VCaP (cell line): ENCODE results near the gene C13orf46.

Experiments used
- H3K27ac ChIP-seq: fragments of 450-650 bp; 2 replicates; pipeline ENCODE4 v1.5.1; 2017
- CTCF ChIP-seq: fragments of 450-650 bp; conservative IDR thresholded peaks from 2 replicates; pipeline ENCODE4 v1.5.1; 2017; ENCODE audit warnings: mild to moderate bottlenecking, moderate library complexity

C13orf46 gene

DNA sequence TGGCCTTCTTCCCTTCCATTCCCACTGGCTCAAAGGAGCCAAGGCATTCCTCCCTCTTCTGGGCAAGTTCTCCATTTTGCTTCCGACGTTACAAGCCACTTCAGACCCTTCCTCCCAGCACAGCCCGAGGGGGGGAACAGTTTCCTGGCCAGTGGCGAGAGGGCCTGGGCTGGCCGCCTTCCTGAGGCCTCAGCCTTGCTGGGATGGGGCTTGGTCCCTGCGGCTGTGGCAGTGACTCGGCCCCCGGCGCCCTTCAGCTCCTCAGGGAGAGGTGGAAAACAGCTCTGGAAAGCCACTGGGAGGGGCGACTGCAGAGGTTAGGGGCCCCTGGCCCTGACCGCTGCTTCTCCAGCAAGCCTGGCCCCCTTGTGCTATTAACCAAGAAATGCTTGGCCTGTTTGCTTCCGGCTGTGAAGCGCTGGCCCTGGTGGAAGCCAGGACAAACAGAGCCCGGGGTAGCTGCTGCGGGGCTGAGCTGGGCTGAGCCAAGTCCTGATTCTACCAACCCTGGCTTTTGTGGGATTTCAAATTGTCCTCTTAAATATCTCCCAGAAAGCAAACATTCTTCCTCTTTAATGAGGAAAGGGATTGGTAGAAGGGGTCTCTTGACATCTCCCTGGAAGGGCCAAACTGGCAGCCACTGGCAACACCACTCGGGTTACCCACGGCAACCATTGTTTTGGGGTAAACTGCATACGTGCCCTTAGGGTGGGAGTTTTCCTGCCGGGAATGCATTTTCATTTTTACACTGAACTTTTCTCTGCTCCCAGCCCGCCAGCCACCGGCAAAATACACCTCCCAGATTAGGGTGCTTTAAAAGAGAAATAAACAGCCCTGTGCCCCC, 38.7 kb downstream of the C13orf46 start:
- no peak for TF ChIP-seq CTCF
- H3K27ac ChIP-seq = no peak overlapping the region

DNA sequence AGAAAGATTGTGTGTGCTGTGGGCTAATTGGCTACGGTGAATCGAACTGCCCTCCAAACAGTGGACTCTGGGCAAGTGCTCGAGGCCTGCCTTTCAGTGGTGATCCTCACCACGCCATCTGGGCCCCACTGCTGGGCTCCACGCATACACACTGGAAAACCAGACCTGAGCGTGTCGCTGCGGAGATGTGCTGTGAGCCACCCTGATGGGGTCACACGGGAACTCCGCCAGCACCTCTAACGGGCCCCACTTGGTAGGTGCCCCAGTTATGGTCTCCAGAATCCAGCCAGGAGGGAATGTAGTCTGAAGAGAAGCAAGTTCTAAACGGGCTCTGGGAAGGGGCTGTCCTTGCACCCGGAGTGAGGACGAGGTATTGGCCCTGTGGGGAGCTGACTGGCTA, 39.3 kb downstream of the C13orf46 start:
- no peak overlapping the region for H3K27ac ChIP-seq

GRCh38 chr13:113933901-113934300, 40.0 kb downstream of the C13orf46 start:
- no peak for TF ChIP-seq CTCF
- H3K27ac ChIP-seq = no peak overlapping the region

More for the DNA sequence above, 39.3 kb downstream of the C13orf46 start:
- TF ChIP-seq CTCF = no peak

DNA sequence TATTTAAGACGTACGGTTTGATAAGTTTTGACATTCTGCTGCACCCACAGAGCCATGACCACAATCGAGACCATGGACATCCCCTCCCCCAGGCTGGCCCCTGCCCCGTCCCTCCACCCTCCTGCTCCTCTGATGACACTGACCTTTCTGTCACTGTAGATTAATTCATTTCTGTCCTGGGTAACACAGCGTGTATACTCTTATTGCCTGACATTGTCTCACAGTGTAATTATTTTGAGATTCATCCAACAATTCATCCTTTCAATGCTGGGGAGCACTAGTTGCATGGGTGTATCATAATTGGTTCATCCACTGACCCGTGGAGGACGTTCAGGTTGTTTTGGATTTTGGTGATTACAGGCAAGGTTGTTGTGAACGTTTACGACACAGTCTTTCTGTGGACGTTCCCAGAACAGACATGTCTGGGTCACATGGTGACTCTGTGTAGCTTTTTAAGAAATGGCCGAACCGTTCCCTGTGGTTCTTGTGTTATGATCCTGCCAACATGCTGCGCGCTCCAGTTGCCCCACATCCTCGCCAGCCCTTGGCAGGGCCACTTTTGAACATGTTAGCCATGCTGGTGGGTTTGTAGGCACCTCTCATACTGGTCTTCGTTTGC, 41.9 kb downstream of the C13orf46 start:
- H3K27ac ChIP-seq = no peak overlapping the region
- no peak for TF ChIP-seq CTCF

- TF ChIP-seq CTCF = no peak
- no peak overlapping the region for H3K27ac ChIP-seq
Measured at GRCh38 chr13:113930671-113931637, 42.9 kb downstream of the C13orf46 start.

GRCh38 chr13:113929628-113930615, 44.0 kb downstream of the C13orf46 start:
- no peak for TF ChIP-seq CTCF
- no peak overlapping the region for H3K27ac ChIP-seq
